NCI-H82 treated with DMSO at 0.1 percent for 48 hours (cell line): Measurements from ENCODE around the gene NDUFV1.
"Not testable (repeated sequence)": the region's sequence is repeated elsewhere in the genome, so short reads cannot be mapped to it uniquely, and the experiment has no call there.

ENCODE experiments used
- DNase-seq: peaks from one replicate; lab custom pipeline; 2025; ENCODE audit not compliant: unreplicated experiment; lab: John Stamatoyannopoulos, UW

Gene NDUFV1

DNA sequence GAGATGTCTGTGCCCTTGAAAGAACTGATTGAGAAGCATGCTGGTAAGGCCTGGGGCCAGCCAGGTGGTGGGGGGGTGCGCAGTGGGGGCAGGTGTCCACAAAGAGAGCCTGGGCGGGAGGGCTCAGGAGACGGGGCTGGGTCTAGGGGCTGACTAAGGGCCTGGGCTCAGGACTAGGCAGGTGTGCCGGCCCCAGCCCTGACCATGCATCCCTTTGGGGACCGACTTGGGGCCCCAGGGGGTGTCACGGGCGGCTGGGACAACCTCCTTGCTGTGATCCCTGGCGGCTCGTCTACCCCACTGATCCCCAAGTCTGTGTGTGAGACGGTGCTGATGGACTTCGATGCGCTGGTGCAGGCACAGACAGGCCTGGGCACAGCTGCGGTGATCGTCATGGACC, 4.4 kb downstream of the NDUFV1 start:
- no peak for DNase-seq

DNA sequence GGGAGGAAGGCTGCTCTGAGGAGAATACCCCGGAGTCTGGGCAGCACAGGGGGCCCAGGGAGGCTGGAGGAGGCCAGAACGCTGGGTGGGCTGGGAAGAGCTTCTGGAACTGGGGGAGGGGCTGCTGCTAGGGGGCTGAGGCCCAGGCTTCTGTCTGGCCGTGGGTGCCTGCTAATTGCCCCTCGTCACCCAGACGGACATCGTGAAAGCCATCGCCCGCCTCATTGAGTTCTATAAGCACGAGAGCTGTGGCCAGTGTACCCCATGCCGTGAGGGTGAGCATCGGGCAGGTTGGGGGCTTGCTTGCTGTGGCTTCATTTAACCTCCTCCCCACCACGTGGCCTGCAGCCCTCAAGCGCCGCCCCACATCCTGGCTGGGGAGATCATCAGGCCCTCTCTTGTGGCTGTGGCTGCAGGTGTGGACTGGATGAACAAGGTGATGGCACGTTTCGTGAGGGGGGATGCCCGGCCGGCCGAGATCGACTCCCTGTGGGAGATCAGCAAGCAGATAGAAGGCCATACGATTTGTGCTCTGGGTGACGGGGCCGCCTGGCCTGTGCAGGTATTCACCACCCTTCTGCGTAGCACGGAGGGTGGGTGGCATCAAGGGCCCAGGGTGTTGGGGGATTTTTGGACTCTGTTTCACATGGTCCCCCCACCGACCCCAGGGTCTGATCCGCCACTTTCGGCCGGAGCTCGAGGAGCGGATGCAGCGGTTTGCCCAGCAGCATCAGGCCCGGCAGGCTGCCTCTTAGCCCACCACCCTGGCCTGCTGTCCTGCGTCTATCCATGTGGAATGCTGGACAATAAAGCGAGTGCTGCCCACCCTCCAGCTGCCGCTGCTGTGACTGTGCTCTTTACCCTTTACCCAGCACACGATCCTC, 5.2 kb downstream of the NDUFV1 start:
- DNase-seq, result no peak

DNA sequence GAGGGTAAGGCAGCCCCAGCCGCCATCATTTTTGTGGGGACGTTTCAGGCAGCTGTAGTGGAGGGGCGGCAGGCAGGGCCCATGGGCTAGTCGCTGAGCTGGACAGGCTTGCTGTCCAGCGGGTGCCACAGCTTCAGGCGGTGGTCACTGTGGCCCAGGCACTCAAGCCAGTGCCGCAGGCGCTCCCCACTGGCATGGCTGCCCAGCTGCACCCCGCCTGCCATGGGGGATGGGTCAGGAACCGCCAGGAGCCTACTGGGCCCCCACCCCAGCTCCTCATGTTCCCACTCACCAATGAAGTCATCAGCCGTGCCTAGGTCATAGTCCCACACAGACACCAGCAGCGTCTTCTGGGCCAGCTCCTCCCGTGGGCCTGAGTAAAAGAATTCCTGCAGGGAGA, 6.0 kb downstream of the NDUFV1 start:
- DNase-seq, result no peak

DNA sequence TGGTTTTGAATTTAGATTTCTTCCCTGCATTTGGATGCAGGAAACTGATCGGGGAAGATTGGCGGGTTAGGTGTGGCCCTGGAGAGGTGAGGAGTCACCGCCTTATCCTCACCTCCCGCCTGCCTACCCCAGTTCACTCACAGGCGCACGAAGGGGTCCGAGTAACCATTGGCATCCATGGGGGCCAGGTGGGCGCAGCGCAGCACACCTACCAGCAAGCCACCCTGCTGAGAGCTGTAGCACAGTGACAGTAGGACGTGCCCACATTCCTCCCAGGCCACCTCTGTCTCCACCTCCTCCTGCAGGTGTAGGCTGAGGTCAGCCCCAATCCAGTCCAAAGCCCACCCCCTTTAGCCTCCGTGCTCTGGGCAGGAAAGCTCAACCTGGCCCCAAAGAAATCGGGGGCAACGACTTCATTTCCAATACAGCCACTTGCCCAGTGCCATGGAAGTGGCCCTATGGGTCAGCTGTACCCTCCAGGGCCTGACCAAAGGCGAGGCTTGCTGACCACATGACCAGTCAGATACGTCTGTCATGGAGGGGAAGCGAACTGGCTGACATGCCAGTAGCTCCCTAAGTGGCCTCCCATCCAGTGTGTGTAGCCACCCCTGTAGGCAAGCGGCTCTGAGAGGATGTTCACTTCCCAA, 6.7 kb downstream of the NDUFV1 start:
- DNase-seq, result no peak

DNA sequence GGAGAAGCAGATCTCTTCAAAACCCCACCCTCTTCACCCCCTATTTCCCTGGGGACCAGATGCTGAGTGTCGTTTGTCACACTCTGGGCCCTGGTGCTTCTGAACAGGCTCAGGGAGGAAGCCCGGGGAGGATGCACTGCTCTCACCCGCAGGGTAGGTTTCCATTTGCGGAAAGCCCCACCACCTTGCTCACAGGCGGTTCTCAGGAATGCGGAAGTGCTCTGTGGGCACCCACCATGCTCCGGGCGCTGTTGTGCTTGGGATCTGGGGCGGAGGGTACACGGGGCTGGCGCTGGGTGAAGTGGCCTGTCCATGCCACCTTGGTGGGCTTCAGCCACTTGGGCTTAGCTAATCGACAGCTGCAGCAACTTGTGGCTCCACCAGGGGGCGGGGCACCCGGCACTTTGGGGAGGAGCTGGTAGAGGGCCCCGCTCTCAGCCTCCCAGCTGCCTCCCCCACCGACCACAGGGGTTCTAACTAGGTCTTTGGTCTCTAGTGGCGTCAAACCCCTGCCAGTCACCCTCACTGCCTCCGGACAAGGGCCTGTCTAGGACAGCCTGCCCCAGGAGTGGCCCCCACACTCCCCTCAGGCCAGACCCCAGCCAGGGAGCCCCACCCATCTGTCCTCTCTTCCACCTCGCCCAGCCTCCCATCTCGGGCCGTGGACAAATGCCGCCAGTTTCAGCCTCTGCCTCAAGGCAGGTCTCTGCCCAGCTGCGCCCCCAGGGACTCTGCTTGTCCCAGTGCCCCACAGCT, 7.4 kb downstream of the NDUFV1 start:
- no peak for DNase-seq

DNA sequence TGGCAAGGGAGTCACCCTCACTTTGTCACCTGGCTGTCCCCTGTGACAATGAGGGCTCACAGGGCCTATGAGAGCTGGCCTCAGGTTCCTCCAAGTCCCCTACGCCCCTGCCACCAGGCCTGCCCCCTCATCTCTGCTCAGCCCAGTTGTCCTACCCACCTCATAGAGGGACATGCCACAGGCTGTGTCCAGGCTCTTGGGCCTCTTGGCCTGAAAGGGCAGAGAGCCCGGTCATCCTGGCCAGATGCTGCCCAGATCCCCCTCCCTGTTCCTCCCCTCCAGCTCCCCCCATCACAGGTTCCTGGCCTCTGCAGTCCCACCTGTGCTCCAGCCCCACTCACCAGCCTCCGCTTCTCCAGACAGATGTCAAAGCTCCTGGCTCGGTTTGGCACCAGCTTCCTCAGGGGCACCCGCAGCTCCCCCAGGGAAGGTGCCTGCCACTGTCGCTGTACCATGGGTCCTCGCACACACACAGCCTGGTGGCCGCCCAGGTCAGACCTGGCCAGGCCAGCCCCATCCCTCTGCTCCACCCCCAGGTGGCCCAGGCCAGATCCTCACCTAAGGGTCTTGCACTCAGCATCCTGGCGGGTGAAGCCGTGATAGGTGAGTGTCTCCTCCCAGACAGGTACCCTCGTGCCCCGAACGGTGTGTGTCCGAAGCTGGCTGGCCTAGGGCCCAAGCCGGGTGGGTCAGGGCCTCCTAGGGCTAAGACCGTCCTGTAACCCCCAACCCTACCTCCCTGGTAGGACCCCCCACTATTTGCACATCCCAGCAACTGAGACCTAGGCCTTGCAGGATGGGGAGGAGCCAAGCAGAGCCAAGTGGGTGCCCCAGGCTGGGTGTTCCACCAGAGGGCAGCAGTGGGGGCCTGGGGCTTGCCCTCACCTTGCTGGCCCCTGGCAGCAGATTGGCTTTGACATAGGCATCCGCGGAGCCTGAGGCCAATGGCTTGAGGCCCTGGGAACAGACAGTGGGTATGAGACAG, 8.3 kb downstream of the NDUFV1 start:
- DNase-seq, result no peak

DNA sequence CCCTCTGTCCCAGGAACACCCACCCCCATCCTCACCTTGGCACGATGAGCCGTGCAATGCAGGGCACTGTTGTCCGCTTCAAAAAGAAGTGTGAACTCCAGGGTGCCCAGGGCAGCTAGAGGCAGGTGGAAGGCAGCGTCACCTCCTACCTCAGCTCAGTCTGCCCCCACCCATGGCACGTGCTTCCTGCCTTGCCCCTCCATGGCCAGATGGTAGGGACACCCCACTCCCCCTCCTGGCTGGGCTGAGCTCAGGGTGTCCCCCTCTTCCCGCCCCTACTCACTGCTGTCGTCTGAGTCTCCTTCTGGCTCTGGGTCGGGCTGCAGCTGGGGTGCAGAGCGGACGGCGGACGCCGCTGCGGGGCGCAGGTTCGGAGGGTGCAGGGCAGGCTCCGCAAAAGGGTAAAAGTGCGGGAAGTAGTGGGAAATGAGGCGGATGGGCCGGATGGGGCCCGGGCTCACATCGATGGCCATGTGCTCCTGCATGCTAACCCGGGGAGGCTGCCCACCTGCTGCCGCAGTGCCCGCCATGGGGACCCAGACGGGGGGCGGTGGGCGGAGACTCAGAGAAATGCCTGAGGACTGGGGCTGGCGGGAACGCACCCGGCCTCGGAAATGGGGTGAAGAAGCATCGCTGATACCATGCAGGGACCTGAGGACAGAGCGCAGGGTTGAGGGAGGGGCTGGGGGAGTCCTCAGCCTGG, 9.1 kb downstream of the NDUFV1 start:
- DNase-seq, result no peak

DNA sequence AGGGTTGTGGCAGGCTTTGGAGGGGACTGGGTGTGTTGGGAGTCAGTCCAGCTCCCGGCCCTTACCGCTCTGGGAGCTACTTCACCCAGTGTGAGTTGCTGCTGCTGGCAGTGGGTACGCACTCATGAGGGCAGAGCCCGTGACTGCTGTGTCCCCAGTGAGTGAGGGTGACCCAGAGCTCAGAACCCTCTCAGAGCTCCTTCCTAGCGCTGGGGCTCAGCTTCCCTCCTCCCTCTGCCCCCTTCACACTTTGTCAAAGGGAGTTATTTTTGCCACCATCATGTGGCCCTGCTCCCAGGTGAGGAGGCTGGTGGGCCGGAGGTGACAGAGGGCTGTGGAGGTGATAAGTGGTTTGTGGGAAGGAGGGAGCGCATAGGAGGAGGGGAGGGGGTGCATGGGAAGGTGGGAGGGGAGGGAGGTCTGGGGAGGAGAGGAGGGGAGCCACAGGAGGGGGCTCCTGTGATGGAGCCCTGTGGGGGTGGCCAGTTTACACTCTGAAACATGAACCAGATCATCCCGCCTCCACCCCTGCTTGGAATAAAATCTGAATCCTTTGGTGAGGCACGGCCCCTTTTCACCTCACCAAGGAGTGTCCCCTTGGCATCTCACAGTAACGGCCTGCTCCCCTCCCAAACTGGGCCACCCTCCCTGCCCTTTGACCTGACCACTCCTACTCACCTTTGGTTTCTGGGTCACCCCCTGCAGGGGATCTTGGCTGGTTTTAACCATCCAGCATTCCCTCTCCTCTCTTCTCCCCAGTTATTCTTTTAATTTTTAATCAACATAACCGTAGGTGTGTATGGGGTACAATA, 9.9 kb downstream of the NDUFV1 start:
- no peak for DNase-seq

DNA sequence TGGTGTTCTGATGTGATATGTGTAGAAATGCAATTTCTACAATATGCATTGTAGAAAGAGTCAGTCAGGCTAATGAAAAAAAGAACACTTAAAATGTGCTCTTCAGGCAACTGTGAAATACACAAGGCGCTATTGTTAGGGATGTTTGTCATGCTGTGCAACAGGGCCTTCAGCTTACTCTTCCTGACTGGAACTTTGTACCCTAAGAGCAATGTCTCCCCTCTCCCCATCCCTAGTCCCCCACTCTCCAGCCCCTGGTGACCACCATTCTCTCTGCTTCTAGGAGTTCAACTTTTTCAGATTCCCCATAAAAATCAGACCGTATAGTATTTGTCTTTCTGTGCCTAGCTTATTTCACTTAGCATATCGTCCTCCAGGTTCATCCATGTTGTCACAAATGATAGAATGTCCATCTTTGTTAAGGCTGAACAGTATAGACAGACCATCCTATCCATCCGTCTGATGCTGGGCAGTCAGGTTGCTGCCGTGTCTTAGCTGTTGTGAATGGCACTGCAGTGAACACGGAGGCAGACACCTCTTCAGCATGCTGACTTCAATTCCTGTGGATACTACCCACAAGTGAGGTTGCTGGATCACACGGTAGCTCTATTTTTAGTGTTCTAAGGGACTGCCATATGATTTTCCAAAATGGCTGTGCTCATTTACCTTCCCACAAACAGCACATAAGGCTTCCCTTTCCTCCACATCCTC, 10.7 kb downstream of the NDUFV1 start:
- DNase-seq, result no peak

DNA sequence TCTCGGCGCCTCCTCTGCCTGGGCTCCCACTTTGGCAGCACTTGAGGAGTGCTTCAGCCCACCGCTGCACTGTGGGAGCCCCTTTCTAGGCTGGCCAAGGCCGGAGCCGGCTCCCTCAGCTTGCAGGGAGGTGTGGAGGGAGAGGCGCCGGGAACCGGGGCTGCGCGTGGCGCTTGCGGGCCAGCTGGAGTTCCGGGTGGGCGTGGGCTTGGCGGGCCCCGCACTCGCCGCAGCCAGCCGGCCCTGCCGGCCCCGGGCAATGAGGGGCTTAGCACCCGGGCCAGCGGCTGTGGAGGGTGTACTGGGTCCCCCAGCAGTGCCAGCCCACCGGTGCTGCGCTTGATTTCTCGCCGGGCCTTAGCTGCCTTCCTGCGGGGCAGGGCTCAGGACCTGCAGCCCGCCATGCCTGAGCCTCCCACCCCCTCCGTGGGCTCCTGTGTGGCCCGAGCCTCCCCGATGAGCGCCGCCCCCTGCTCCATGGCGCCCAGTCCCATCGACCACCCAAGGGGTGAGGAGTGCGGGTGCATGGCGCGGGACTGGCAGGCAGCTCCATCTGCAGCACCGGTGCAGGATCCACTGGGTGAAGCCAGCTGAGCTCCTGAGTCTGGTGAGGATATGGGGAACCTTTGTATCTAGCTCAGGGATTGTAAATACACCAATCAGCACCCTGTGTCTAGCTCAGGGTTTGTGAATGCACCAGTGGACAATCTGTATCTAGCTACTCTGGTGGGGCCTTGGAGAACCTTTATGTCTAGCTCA, 12.3 kb downstream of the NDUFV1 start:
- not testable (repeated sequence) for DNase-seq

DNA sequence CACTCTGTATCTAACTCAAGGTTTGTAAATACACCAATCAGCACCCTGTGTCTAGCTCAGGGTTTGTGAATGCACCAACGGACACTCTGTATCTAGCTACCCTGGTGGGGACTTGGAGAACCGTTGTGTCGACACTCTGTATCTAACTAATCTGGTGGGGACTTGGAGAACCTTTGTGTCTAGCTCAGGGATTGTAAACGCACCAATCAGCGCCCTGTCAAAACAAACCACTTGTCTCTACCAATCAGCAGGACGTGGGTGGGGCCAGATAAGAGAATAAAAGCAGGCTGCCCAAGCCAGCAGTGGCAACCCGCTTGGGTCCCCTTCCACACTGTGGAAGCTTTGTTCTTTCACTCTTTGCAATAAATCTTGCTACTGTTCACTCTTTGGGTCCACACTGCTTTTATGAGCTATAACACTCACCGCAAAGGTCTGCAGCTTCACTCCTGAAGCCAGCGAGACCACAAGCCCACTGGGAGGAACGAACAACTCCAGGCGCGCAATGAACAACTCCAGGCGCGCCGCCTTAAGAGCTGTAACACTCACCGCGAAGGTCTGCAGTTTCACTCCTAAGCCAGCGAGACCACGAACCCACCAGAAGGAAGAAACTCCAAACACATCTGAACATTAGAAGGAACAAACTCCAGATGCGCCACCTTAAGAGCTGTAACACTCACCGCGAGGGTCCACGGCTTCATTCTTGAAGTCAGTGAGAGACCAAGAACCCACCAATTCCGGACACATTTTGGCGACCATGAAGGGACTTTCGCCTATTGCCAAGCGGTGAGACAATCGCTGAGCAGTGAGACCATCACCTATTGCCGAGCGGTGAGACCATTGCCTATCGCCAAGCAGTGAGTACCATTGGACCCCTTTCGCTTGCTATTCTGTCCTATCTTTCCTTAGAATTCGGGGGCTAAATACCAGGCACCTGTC, 13.2 kb downstream of the NDUFV1 start:
- not testable (repeated sequence) for DNase-seq

DNA sequence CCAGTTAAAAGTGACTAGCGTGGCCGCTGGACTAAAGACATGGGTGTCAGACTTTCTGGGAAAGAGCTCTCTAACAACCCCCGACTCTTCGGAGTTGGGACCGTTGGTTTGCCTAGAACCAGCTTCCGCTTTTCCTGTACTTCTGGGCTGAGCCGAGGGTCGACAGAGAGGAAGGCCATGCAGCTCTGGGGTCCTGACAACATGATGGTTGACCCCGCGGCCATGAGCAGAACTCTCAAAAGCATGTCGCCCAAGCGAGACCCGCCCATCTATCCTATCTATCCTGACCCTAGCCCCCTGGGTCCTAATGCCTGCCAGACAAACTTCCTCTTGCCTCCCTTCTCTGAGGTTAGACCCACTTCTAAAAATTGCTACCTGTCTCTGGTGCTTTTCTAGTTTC, 13.9 kb downstream of the NDUFV1 start:
- not testable (repeated sequence) for DNase-seq

DNA sequence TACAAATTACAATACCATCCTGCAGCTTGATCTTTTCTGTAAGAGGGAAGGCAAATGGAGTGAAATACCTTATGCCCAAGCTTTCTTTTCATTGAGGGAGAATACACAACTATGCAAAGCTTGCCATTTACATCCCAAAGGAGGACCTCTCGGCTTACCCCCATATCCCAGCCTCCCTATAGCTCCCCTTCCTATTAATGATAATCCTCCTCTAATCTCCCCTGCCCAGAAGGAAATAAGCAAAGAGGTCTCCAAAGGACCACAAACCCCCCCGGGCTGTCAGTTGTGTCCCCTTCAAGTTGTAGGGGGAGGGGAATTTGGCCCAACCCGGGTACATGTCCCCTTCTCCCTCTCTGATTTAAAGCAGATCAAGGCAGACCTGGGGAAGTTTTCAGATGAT, 15.2 kb downstream of the NDUFV1 start:
- not testable (repeated sequence) for DNase-seq

DNA sequence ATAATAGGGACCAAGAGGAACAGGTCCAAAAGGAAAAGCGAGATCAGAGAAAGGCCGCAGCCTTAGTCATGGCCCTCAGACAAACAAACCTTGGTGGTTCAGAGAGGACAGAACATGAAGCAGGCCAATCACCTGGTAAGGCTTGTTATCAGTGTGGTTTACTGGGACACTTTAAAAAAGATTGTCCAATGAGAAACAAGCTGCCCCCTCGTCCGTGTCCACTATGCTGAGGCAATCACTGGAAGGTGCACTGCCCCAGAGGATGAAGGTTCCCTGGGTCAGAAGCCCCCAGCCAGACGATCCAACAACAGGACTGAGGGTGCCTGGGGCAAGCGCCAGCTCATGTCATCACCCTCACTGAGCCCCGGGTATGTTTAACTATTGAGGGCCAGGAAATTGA, 16.2 kb downstream of the NDUFV1 start:
- not testable (repeated sequence) for DNase-seq

DNA sequence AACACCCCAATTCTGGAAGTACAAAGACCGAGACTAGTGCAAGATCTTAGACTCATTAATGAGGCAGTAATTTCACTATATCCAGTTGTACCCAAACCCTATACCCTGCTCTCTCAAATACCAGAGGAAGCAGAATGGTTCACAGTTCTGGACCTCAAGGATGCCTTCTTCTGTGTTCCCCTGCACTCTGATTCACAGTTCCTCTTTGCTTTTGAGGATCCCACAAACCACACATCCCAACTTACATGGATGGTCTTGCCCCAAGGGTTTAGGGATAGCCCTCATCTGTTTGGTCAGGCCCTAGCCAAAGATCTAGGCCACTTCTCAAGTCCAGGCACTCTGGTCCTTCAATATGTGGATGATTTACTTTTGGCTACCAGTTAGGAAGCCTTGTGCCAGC, 17.1 kb downstream of the NDUFV1 start:
- not testable (repeated sequence) for DNase-seq

DNA sequence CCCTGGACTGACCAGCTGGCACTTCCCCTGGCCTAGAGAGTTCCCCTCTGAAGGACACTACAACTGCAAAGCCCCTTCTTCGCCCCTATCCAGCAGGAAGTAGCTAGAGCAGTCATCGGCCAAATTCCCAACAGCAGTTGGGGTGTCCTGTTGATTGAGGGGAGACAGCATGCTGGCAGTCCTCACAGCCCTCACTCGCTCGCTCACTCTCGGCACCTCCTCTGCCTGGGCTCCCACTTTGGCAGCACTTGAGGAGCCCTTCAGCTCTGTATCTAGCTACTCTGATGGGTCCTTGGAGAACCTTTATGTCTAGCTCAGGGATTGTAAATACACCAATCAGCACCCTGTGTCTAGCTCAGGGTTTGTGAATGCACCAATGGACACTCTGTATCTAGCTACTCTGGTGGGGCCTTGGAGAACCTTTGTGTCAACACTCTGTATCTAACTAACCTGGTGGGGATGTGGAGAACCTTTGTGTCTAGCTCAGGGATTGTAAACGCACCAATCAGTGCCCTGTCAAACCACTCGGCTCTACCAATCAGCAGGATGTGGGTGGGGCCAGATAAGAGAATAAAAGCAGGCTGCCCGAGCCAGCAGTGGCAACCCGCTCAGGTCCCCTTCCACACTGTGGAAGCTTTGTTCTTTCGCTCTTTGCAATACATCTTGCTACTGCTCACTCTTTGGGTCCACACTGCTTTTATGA, 19.5 kb downstream of the NDUFV1 start:
- not testable (repeated sequence) for DNase-seq
